HL-60 (cell line): ENCODE results near the gene PSMD11.

Source experiments
- DNase-seq, 2 experiments: peaks; one replicate each; pipeline ENCODE4 v3.0.0-alpha.2; 2010 to 2020; ENCODE audit warnings: low read depth in 1 of 2, low spot score in 1 of 2
- H3K27ac ChIP-seq: fragments of 250-450 bp; sonication (Bioruptor Pico); replicated peaks from 2 replicates; pipeline ENCODE4 v1.5.1; 2020; ENCODE audit warnings: mild to moderate bottlenecking, moderate library complexity
- H3K27me3 ChIP-seq: fragments of 250-450 bp; sonication (Bioruptor Pico); 2 replicates; pipeline ENCODE4 v1.5.1; 2021; ENCODE audit warnings: mild to moderate bottlenecking, moderate library complexity; ENCODE audit not compliant: insufficient read depth, poor library complexity, severe bottlenecking
- H3K4me3 ChIP-seq: replicated peaks from 2 replicates; pipeline ENCODE4 v1.5.1; 2011; ENCODE audit warnings: mild to moderate bottlenecking, control low read depth, low read length; ENCODE audit not compliant: insufficient read depth
- GABPA ChIP-seq: IDR thresholded peaks from 2 replicates; pipeline ENCODE4 v1.6.1; 2012; ENCODE audit warnings: low read depth
- POLR2AphosphoS5 ChIP-seq: IDR thresholded peaks from 2 replicates; pipeline ENCODE4 v1.6.1; 2012; ENCODE audit warnings: low read depth
- SPI1 ChIP-seq: IDR thresholded peaks from 2 replicates; pipeline ENCODE4 v1.6.1; 2012; ENCODE audit warnings: low read depth, mild to moderate bottlenecking, borderline replicate concordance
- TF ChIP-seq, protein P1 (sequence below): IDR thresholded peaks from 2 replicates; pipeline ENCODE4 v1.6.1; 2012; ENCODE audit warnings: low read depth; ENCODE audit not compliant: insufficient replicate concordance
- TF ChIP-seq, protein P2 (sequence below): IDR thresholded peaks from one replicate; pipeline ENCODE4 v1.5.1; 2011; ENCODE audit warnings: low read length, control low read depth, inconsistent platforms; ENCODE audit not compliant: insufficient read depth

The PSMD11 gene

GRCh38 chr17:32508926-32509325 lies 64.6 kb downstream of the PSMD11 start:
- no peak for TF ChIP-seq POLR2AphosphoS5
- TF ChIP-seq GABPA = no peak
- TF ChIP-seq, protein P1, sequence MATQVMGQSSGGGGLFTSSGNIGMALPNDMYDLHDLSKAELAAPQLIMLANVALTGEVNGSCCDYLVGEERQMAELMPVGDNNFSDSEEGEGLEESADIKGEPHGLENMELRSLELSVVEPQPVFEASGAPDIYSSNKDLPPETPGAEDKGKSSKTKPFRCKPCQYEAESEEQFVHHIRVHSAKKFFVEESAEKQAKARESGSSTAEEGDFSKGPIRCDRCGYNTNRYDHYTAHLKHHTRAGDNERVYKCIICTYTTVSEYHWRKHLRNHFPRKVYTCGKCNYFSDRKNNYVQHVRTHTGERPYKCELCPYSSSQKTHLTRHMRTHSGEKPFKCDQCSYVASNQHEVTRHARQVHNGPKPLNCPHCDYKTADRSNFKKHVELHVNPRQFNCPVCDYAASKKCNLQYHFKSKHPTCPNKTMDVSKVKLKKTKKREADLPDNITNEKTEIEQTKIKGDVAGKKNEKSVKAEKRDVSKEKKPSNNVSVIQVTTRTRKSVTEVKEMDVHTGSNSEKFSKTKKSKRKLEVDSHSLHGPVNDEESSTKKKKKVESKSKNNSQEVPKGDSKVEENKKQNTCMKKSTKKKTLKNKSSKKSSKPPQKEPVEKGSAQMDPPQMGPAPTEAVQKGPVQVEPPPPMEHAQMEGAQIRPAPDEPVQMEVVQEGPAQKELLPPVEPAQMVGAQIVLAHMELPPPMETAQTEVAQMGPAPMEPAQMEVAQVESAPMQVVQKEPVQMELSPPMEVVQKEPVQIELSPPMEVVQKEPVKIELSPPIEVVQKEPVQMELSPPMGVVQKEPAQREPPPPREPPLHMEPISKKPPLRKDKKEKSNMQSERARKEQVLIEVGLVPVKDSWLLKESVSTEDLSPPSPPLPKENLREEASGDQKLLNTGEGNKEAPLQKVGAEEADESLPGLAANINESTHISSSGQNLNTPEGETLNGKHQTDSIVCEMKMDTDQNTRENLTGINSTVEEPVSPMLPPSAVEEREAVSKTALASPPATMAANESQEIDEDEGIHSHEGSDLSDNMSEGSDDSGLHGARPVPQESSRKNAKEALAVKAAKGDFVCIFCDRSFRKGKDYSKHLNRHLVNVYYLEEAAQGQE = no peak
- TF ChIP-seq, protein P2, sequence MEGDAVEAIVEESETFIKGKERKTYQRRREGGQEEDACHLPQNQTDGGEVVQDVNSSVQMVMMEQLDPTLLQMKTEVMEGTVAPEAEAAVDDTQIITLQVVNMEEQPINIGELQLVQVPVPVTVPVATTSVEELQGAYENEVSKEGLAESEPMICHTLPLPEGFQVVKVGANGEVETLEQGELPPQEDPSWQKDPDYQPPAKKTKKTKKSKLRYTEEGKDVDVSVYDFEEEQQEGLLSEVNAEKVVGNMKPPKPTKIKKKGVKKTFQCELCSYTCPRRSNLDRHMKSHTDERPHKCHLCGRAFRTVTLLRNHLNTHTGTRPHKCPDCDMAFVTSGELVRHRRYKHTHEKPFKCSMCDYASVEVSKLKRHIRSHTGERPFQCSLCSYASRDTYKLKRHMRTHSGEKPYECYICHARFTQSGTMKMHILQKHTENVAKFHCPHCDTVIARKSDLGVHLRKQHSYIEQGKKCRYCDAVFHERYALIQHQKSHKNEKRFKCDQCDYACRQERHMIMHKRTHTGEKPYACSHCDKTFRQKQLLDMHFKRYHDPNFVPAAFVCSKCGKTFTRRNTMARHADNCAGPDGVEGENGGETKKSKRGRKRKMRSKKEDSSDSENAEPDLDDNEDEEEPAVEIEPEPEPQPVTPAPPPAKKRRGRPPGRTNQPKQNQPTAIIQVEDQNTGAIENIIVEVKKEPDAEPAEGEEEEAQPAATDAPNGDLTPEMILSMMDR = no peak
- no peak for TF ChIP-seq SPI1
- no peak for DNase-seq
- Histone ChIP-seq H3K4me3 (no peak overlapping the region), H3K27me3 (peaks cover 9% of the 10 kb centered on the region), H3K27ac (no peak overlapping the region)

- TF ChIP-seq GABPA (no peak), SPI1 (no peak), POLR2AphosphoS5 (no peak)
- TF ChIP-seq, protein P1 = no peak
- TF ChIP-seq, protein P2 = no peak
- peaks cover 9% of the 10 kb centered on the region for H3K27me3 ChIP-seq
- DNase-seq = no peak
Measured at GRCh38 chr17:32510466-32510865, 66.2 kb downstream of the PSMD11 start.

GRCh38 chr17:32512328-32512727 lies 68.0 kb downstream of the PSMD11 start:
- Histone ChIP-seq H3K27me3 (peaks cover 9% of the 10 kb centered on the region), H3K27ac (no peak overlapping the region), H3K4me3 (no peak overlapping the region)
- no peak for DNase-seq
- no peak for TF ChIP-seq SPI1
- TF ChIP-seq, protein P1 = no peak
- TF ChIP-seq GABPA = no peak
- TF ChIP-seq POLR2AphosphoS5 = no peak
- TF ChIP-seq, protein P2 = no peak

More at GRCh38 chr17:32510466-32510865, 66.2 kb downstream of the PSMD11 start:
- no peak overlapping the region for H3K27ac ChIP-seq
- no peak overlapping the region for H3K4me3 ChIP-seq
